Measurements from ENCODE around the gene GPS1.

GPS1 gene

GRCh38 chr17:82059272-82060000 lies 7.7 kb downstream of the GPS1 start:
- no peak overlapping the region for H3K27ac ChIP-seq (ENCODE audit: low read depth, low read length)
- no peaks in the 10 kb centered on the region for H3K27me3 ChIP-seq (ENCODE audit: control insufficient read depth, low read length)
- H3K4me3 ChIP-seq (ENCODE audit: low read length): no peak overlapping the region
- TF ChIP-seq EZH2phosphoT487 (IDR thresholded peaks at IDR 0.05; ENCODE audit: borderline replicate concordance, low read length) (no peak), CTCF (IDR thresholded peaks at IDR 0.05; ENCODE audit: low read depth, low read length, poor library complexity, severe bottlenecking) (no peak)
- H3K4me1 ChIP-seq (ENCODE audit: control insufficient read depth, low read length): peaks cover 10% of the 10 kb centered on the region
- H3K36me3 ChIP-seq (ENCODE audit: control insufficient read depth, low read length): peaks cover 97% of the 10 kb centered on the region
- H3K79me2 ChIP-seq (ENCODE audit: control insufficient read depth, low read length): peaks cover 18% of the 10 kb centered on the region
- H3K9me3 ChIP-seq (ENCODE audit: control insufficient read depth, insufficient read depth, low read length): no peaks in the 10 kb centered on the region
- H4K20me1 ChIP-seq (ENCODE audit: control insufficient read depth, insufficient read depth, low read depth, low read length): peaks cover 6% of the 10 kb centered on the region; the same call in 1 of the 2 replicates
- H3K4me2 ChIP-seq (ENCODE audit: low read length): no peak overlapping the region
- no peaks in the 10 kb centered on the region for H3K9me2 ChIP-seq (replicated peaks; ENCODE audit: control insufficient read depth, low read length)
- no peaks in the 10 kb centered on the region for H3F3A ChIP-seq (ENCODE audit: control insufficient read depth, insufficient read depth)

DNA sequence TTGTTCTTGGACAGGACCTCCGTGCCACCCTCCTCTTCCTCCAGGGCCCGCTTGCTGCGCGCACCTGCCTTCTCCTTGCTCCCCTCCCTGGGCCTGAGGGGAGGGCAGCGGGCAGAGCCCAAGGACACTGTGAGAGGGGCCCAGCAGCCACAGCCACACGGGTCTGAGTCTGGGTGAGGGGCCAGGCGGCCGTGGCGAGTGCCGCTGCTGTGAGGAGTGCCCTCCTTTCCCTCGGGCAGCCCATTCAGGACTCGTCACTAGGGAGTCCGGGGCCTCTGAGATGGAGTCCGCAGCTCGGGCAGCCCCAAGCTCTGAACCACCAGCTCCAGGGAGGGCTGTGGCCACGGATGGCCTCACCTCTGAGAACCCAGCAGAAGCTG lies 8.3 kb downstream of the GPS1 start:
- Histone ChIP-seq H3K9me3 (ENCODE audit: control insufficient read depth, insufficient read depth, low read length) (no peaks in the 10 kb centered on the region), H3K4me3 (ENCODE audit: low read length) (no peak overlapping the region), H4K20me1 (ENCODE audit: control insufficient read depth, insufficient read depth, low read depth, low read length) (peaks cover 6% of the 10 kb centered on the region; the same call in 1 of the 2 replicates), H3F3A (ENCODE audit: control insufficient read depth, insufficient read depth) (no peaks in the 10 kb centered on the region), H3K9me2 (replicated peaks; ENCODE audit: control insufficient read depth, low read length) (no peaks in the 10 kb centered on the region), H3K27me3 (ENCODE audit: control insufficient read depth, low read length) (no peaks in the 10 kb centered on the region), H3K4me1 (ENCODE audit: control insufficient read depth, low read length) (peaks cover 13% of the 10 kb centered on the region), H3K4me2 (ENCODE audit: low read length) (no peak overlapping the region), H3K79me2 (ENCODE audit: control insufficient read depth, low read length) (peaks cover 24% of the 10 kb centered on the region), H3K27ac (ENCODE audit: low read depth, low read length) (no peak overlapping the region), H3K36me3 (ENCODE audit: control insufficient read depth, low read length) (peaks cover 97% of the 10 kb centered on the region)
- TF ChIP-seq CTCF (IDR thresholded peaks at IDR 0.05; ENCODE audit: low read depth, low read length, poor library complexity, severe bottlenecking) (no peak), EZH2phosphoT487 (IDR thresholded peaks at IDR 0.05; ENCODE audit: borderline replicate concordance, low read length) (no peak)

DNA sequence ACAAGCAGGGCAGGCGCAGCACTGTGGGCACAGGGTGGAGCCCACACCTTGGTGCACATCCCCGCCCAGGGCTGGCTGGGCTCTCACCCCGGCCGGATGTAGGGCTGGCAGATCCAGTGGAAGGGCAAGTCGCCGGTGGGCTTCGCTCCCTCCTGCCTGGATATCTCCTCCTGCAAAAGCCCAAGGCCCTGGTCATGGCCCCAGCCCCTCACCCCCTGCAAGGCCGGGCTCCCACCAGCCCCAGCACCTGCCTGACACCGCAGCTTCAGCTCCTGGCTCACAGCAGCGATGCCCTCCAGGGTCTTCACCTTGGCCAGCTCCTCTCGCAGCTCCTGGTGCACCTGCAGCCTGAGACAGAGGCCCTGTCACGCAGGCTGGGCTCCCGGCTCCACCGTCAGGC lies 8.9 kb downstream of the GPS1 start:
- no peaks in the 10 kb centered on the region for H3K9me2 ChIP-seq (replicated peaks; ENCODE audit: control insufficient read depth, low read length)
- no peaks in the 10 kb centered on the region for H3K27me3 ChIP-seq (ENCODE audit: control insufficient read depth, low read length)
- H3F3A ChIP-seq (ENCODE audit: control insufficient read depth, insufficient read depth): no peaks in the 10 kb centered on the region
- H3K9me3 ChIP-seq (ENCODE audit: control insufficient read depth, insufficient read depth, low read length): no peaks in the 10 kb centered on the region
- peaks cover 6% of the 10 kb centered on the region; the same call in 1 of the 2 replicates for H4K20me1 ChIP-seq (ENCODE audit: control insufficient read depth, insufficient read depth, low read depth, low read length)
- H3K4me2 ChIP-seq (ENCODE audit: low read length): no peak overlapping the region
- no peak overlapping the region for H3K27ac ChIP-seq (ENCODE audit: low read depth, low read length)
- no peak overlapping the region for H3K4me3 ChIP-seq (ENCODE audit: low read length)
- peaks cover 94% of the 10 kb centered on the region for H3K36me3 ChIP-seq (ENCODE audit: control insufficient read depth, low read length)
- H3K79me2 ChIP-seq (ENCODE audit: control insufficient read depth, low read length): peaks cover 29% of the 10 kb centered on the region
- TF ChIP-seq EZH2phosphoT487 (IDR thresholded peaks at IDR 0.05; ENCODE audit: borderline replicate concordance, low read length): no peak
- TF ChIP-seq CTCF (IDR thresholded peaks at IDR 0.05; ENCODE audit: low read depth, low read length, poor library complexity, severe bottlenecking): no peak
- peaks cover 13% of the 10 kb centered on the region for H3K4me1 ChIP-seq (ENCODE audit: control insufficient read depth, low read length)

Measured in DOHH2 (cell line).